IMR-90 (cell line): Measurements from ENCODE around the gene OR3A2.
"Not testable (repeated sequence)": the region's sequence is repeated elsewhere in the genome, so short reads cannot be mapped to it uniquely, and the experiment has no call there.

Experiments used
- CTCF ChIP-seq: conservative IDR thresholded peaks from 2 replicates; pipeline ENCODE4 v1.5.1; 2012; ENCODE audit warnings: mild to moderate bottlenecking, low read depth, low read length, improper control_type of control experiment
- MAZ ChIP-seq: IDR thresholded peaks from 2 replicates; pipeline ENCODE4 v1.6.1; 2012; ENCODE audit warnings: low read depth, mild to moderate bottlenecking, low read length, improper control_type of control experiment, moderate library complexity, borderline replicate concordance
- RCOR1 ChIP-seq: IDR thresholded peaks from 2 replicates; pipeline ENCODE4 v1.6.1; 2012; ENCODE audit warnings: mild to moderate bottlenecking, low read length, improper control_type of control experiment; ENCODE audit not compliant: insufficient replicate concordance
- RFX5 ChIP-seq: IDR thresholded peaks from 2 replicates; pipeline ENCODE4 v1.8.0; 2012; ENCODE audit warnings: low read depth, mild to moderate bottlenecking, low read length, moderate library complexity

GRCh38 chr17:3244841-3245240 is 141.3 kb downstream of the OR3A2 start:
- TF ChIP-seq CTCF, MAZ, RCOR1, RFX5: not testable (repeated sequence)
